HPDE6-E6E7 (cell line): ENCODE data around the gene MCC.
A peak's percentile ranks its signal among the peaks of the same experiment; 100 is the strongest.

ENCODE experiments used
- DNase-seq: peaks from one replicate; pipeline ENCODE4 v3.0.0; 2011; ENCODE audit warnings: missing footprints; ENCODE audit errors: extremely low spot score

The MCC gene

GRCh38 chr5:113245427-113246225 lies 242.6 kb downstream of the MCC start:
- DNase-seq: no peak

GRCh38 chr5:113244966-113245365 lies 243.3 kb downstream of the MCC start:
- DNase-seq: no peak

GRCh38 chr5:113243349-113243664 lies 244.9 kb downstream of the MCC start:
- no peak for DNase-seq

GRCh38 chr5:113242481-113243348 lies 245.5 kb downstream of the MCC start:
- peak; percentile 42 for DNase-seq

- no peak for DNase-seq
These were observed 247.1 kb downstream of the MCC start for GRCh38 chr5:113240951-113241726.

GRCh38 chr5:113240032-113240431 lies 248.2 kb downstream of the MCC start:
- no peak for DNase-seq

GRCh38 chr5:113237893-113238292 lies 250.4 kb downstream of the MCC start:
- no peak for DNase-seq

GRCh38 chr5:113236536-113237288 lies 251.5 kb downstream of the MCC start:
- peak; percentile 27 for DNase-seq

GRCh38 chr5:113235884-113236283 lies 252.4 kb downstream of the MCC start:
- no peak for DNase-seq

GRCh38 chr5:113234546-113234945 lies 253.7 kb downstream of the MCC start:
- DNase-seq: no peak

- no peak for DNase-seq
These were observed 254.6 kb downstream of the MCC start for GRCh38 chr5:113233606-113234005.

- no peak for DNase-seq
These were observed 255.6 kb downstream of the MCC start for GRCh38 chr5:113232667-113233066.

- no peak for DNase-seq
These were observed 256.0 kb downstream of the MCC start for GRCh38 chr5:113232221-113232620.

GRCh38 chr5:113231653-113232000 lies 256.6 kb downstream of the MCC start:
- no peak for DNase-seq

- DNase-seq: peak; percentile 49
These were observed 257.3 kb downstream of the MCC start for GRCh38 chr5:113230711-113231652.

- DNase-seq: no peak
These were observed 260.5 kb downstream of the MCC start for GRCh38 chr5:113227798-113228197.

GRCh38 chr5:113226116-113226736 lies 262.0 kb downstream of the MCC start:
- no peak for DNase-seq

GRCh38 chr5:113225259-113225658 lies 263.0 kb downstream of the MCC start:
- DNase-seq: no peak

- DNase-seq: no peak
These were observed 263.6 kb downstream of the MCC start for GRCh38 chr5:113224605-113225065.
